BJ (cell line): ENCODE measurements around the gene SHC2. TPM values are rescaled to one million over a fixed set of nuclear protein-coding genes. Genes with fewer than 3 reads are reported as not detected.
A peak's percentile ranks its signal among the peaks of the same experiment; 100 is the strongest.

Experiments
- CTCF ChIA-PET: fragments of 350-600 bp; formaldehyde crosslinking; extraction: SDS; loops from one replicate; lab custom pipeline; 2021; ENCODE audit warnings: antibody characterized with exemption, inconsistent platforms; lab: Yijun Ruan, JAX
- POLR2A ChIA-PET: fragments of 300-600 bp; sonication (Branson Sonifier 250); formaldehyde crosslinking; extraction: SDS; loops from one replicate; lab custom pipeline; 2021; ENCODE audit warnings: antibody characterized with exemption; lab: Charles Lee
- DNase-seq: peaks from one replicate; pipeline ENCODE4 v3.0.0-alpha.2; 2011; ENCODE audit warnings: low read depth
- H3K27me3 ChIP-seq: 2 replicates; pipeline ENCODE4 v1.6.0; 2011; ENCODE audit warnings: low read length; ENCODE audit not compliant: control insufficient read depth, insufficient read depth
- H3K36me3 ChIP-seq: 2 replicates; pipeline ENCODE4 v1.5.1; 2011; ENCODE audit warnings: low read length; ENCODE audit not compliant: control insufficient read depth, insufficient read depth
- H3K4me3 ChIP-seq: 2 replicates; pipeline ENCODE4 v1.5.1; 2011; ENCODE audit warnings: low read depth, mild to moderate bottlenecking, control low read depth, low read length
- CTCF ChIP-seq: IDR thresholded peaks from 2 replicates; pipeline ENCODE4 v1.5.1; 2011; ENCODE audit warnings: low read depth, mild to moderate bottlenecking, control low read depth, inconsistent platforms, low read length, moderate library complexity; ENCODE audit not compliant: insufficient read depth
- polyA minus RNA-seq: library from RNA; depleted of rRNA, polyadenylated mRNA; stranded (reverse); fragments of >200 nt; gene quantifications from 2 replicates; pipeline ENCODE4 v1.2.3, GENCODE V29; 2011; rRNA and poly(A)+ RNA removed
- polyA plus RNA-seq: library from polyadenylated mRNA; depleted of rRNA; stranded (reverse); fragments of >200 nt; gene quantifications from 2 replicates; pipeline ENCODE4 v1.2.3, GENCODE V29; 2011; rRNA removed

SHC2 gene
- polyA plus RNA-seq: 1.3 and 3.4 TPM in 2 replicates
- polyA minus RNA-seq: 1.0 and 2.2 TPM in 2 replicates

GRCh38 chr19:460877-461720, at the start of gene SHC2:
SHC2 (minus strand) TSS chr19:461033; CDS start chr19:460996, 37 bp downstream.
- Histone ChIP-seq H3K4me3 (peak within 1 kb of the TSS; percentile 57), H3K27me3 (peaks cover 7% of the 10 kb centered on the region), H3K36me3 (no peaks in the 10 kb centered on the region)
- DNase-seq: no peak
- TF ChIP-seq CTCF: no peak
- ChIA-PET POLR2A (no interaction called here), CTCF (no interaction called here)

GRCh38 chr19:508204-509150, 47.6 kb upstream of the SHC2 start:
- H3K27me3 ChIP-seq: no peaks in the 10 kb centered on the region
- TF ChIP-seq CTCF: no peak
- H3K36me3 ChIP-seq: peaks cover 1% of the 10 kb centered on the region; the same call in 1 of the 2 replicates
- no peak for DNase-seq
- ChIA-PET POLR2A (no interaction called here), CTCF (interaction anchor here (1.0 kb wide), 1 partner anchor 23 kb away, joined by 3 read pairs; the partner anchor contains the start of gene CDC34)
- peak overlapping the region; percentile 98 for H3K4me3 ChIP-seq

- DNase-seq: no peak
- Histone ChIP-seq H3K27me3 (no peaks in the 10 kb centered on the region), H3K36me3 (no peaks in the 10 kb centered on the region), H3K4me3 (peak within 1 kb of the TSS; percentile 98)
- no peak for TF ChIP-seq CTCF
- CTCF ChIA-PET: interaction anchor here (0.7 to 2.8 kb wide), 10 partner anchors 10 to 42 kb away, joined by 3 to 16 read pairs (median 6); partner anchors contain the start of genes CDC34 and MADCAM1
- POLR2A ChIA-PET: no interaction called here
Measured at GRCh38 chr19:507286-508203, 46.7 kb upstream of the SHC2 start, which contains the start of gene TPGS1. TPGS1 (plus strand) TSS chr19:507497; CDS start chr19:507507, 10 bp downstream.

GRCh38 chr19:506404-507285, 45.8 kb upstream of the SHC2 start:
- peak; percentile 100 for DNase-seq
- H3K4me3 ChIP-seq: peak overlapping the region; percentile 98
- ChIA-PET POLR2A (no interaction called here), CTCF (interaction anchor here (0.6 to 2.8 kb wide), 16 partner anchors 9 to 212 kb away, joined by 3 to 16 read pairs (median 4); partner anchors contain the start of genes CDC34 and MADCAM1)
- no peaks in the 10 kb centered on the region for H3K36me3 ChIP-seq
- no peaks in the 10 kb centered on the region for H3K27me3 ChIP-seq
- TF ChIP-seq CTCF: peak; percentile 99
